OCI-LY1 (cell line): ENCODE data around the gene CEP135.

ENCODE experiments used
- EZH2 ChIP-seq: fragments of 200-600 bp; sonication (generic), shearing (Covaris generic); IDR thresholded peaks from 2 replicates; pipeline ENCODE4 v1.8.0; 2017; ENCODE audit warnings: borderline replicate concordance, mixed run types, mild to moderate bottlenecking, antibody characterized with exemption, low read length, moderate library complexity, mixed read lengths
- TF ChIP-seq, protein P1 (sequence below): fragments of 200-600 bp; sonication (generic), shearing (Covaris generic); IDR thresholded peaks from 2 replicates; pipeline ENCODE4 v1.5.1; 2017; ENCODE audit warnings: mild to moderate bottlenecking, antibody characterized with exemption, low read length, moderate library complexity, mixed read lengths

DNA sequence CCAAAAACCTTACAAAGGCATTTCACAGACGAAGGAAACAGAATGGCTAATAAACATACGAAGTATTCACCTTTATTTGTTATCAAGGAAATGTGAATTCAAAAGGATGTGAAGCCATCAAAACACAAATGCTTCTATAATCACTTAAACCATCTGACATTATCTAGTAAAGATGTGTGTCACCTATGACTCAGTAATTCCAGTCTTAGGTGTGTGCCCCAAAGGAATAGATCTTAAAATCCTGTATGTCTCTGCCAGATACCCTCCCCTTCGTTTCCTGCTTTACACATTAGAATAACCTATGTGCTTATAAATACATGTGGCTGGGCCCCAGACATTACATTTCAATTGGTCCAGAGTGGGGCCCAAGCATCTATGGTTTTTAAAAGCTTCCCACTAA is 41.8 kb upstream of the CEP135 start:
- TF ChIP-seq, protein P1, sequence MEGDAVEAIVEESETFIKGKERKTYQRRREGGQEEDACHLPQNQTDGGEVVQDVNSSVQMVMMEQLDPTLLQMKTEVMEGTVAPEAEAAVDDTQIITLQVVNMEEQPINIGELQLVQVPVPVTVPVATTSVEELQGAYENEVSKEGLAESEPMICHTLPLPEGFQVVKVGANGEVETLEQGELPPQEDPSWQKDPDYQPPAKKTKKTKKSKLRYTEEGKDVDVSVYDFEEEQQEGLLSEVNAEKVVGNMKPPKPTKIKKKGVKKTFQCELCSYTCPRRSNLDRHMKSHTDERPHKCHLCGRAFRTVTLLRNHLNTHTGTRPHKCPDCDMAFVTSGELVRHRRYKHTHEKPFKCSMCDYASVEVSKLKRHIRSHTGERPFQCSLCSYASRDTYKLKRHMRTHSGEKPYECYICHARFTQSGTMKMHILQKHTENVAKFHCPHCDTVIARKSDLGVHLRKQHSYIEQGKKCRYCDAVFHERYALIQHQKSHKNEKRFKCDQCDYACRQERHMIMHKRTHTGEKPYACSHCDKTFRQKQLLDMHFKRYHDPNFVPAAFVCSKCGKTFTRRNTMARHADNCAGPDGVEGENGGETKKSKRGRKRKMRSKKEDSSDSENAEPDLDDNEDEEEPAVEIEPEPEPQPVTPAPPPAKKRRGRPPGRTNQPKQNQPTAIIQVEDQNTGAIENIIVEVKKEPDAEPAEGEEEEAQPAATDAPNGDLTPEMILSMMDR = no peak
- TF ChIP-seq EZH2 = no peak
